ENCODE results near the gene EPS8.

Gene EPS8

GRCh38 chr12:15728118-15728598 lies 61.0 kb downstream of the EPS8 start:
- no peak overlapping the region for H3K4me3 ChIP-seq (ENCODE audit: low read length)
- no peak for DNase-seq (ENCODE audit: low read depth, low spot score)

- no peak for DNase-seq (ENCODE audit: low read depth, low spot score)
- H3K4me3 ChIP-seq (ENCODE audit: low read length): no peak overlapping the region
These were observed 62.4 kb downstream of the EPS8 start for GRCh38 chr12:15726878-15727150.

- no peak for DNase-seq (ENCODE audit: low read depth, low spot score)
- H3K4me3 ChIP-seq (ENCODE audit: low read length): no peak overlapping the region
These were observed 62.9 kb downstream of the EPS8 start for GRCh38 chr12:15726027-15726877.

- DNase-seq (ENCODE audit: low read depth, low spot score): no peak
These were observed 66.2 kb downstream of the EPS8 start for GRCh38 chr12:15722951-15723350.

GRCh38 chr12:15721316-15722115 lies 67.7 kb downstream of the EPS8 start:
- H3K4me3 ChIP-seq (ENCODE audit: low read length): no peak overlapping the region
- no peak for DNase-seq (ENCODE audit: low read depth, low spot score)

More at GRCh38 chr12:15722951-15723350, 66.2 kb downstream of the EPS8 start:
- H3K4me3 ChIP-seq (ENCODE audit: low read length): no peak overlapping the region

- no peak for DNase-seq (ENCODE audit: low read depth, low spot score)
- no peak overlapping the region for H3K4me3 ChIP-seq (ENCODE audit: low read length)
These were observed 68.9 kb downstream of the EPS8 start for GRCh38 chr12:15720295-15720694.

- DNase-seq (ENCODE audit: low read depth, low spot score): no peak
- H3K4me3 ChIP-seq (ENCODE audit: low read length): no peak overlapping the region
These were observed 70.0 kb downstream of the EPS8 start for GRCh38 chr12:15719230-15719629.

GRCh38 chr12:15717940-15718567 lies 71.1 kb downstream of the EPS8 start:
- DNase-seq (ENCODE audit: low read depth, low spot score): no peak
- H3K4me3 ChIP-seq (ENCODE audit: low read length): no peak overlapping the region

- no peak for DNase-seq (ENCODE audit: low read depth, low spot score)
- H3K4me3 ChIP-seq (ENCODE audit: low read length): no peak overlapping the region
These were observed 72.6 kb downstream of the EPS8 start for GRCh38 chr12:15716581-15716980.

- DNase-seq (ENCODE audit: low read depth, low spot score): no peak
- no peak overlapping the region for H3K4me3 ChIP-seq (ENCODE audit: low read length)
These were observed 74.9 kb downstream of the EPS8 start for GRCh38 chr12:15714256-15714655.

GRCh38 chr12:15712823-15713660 lies 76.1 kb downstream of the EPS8 start:
- DNase-seq (ENCODE audit: low read depth, low spot score): no peak
- H3K4me3 ChIP-seq (ENCODE audit: low read length): no peak overlapping the region

GRCh38 chr12:15712160-15712559 lies 77.0 kb downstream of the EPS8 start:
- no peak for DNase-seq (ENCODE audit: low read depth, low spot score)
- no peak overlapping the region for H3K4me3 ChIP-seq (ENCODE audit: low read length)

- H3K4me3 ChIP-seq (ENCODE audit: low read length): no peak overlapping the region
- DNase-seq (ENCODE audit: low read depth, low spot score): no peak
These were observed 78.2 kb downstream of the EPS8 start for GRCh38 chr12:15710860-15711510.

- no peak for DNase-seq (ENCODE audit: low read depth, low spot score)
- no peak overlapping the region for H3K4me3 ChIP-seq (ENCODE audit: low read length)
These were observed 79.6 kb downstream of the EPS8 start for GRCh38 chr12:15709551-15709950.

GRCh38 chr12:15708396-15709076 lies 80.7 kb downstream of the EPS8 start:
- DNase-seq (ENCODE audit: low read depth, low spot score): no peak
- no peak overlapping the region for H3K4me3 ChIP-seq (ENCODE audit: low read length)

- no peak overlapping the region for H3K4me3 ChIP-seq (ENCODE audit: low read length)
These were observed 81.5 kb downstream of the EPS8 start for GRCh38 chr12:15707516-15708199.

GRCh38 chr12:15706010-15706676 lies 83.0 kb downstream of the EPS8 start:
- no peak overlapping the region for H3K4me3 ChIP-seq (ENCODE audit: low read length)
- no peak for DNase-seq (ENCODE audit: low read depth, low spot score)

More at GRCh38 chr12:15707516-15708199, 81.5 kb downstream of the EPS8 start:
- DNase-seq (ENCODE audit: low read depth, low spot score): no peak
